Measurements from ENCODE around the gene GIMAP4. TPM values are rescaled to one million over a fixed set of nuclear protein-coding genes. Genes with fewer than 3 reads are reported as not detected.

GIMAP4 gene
- total and polyA plus RNA-seq, 9 of the 15 experiments (the other 6 are each of a cell fraction or from before 2014, with no cell fraction given): 0.42 TPM; not detected in 8

- ATAC-seq (no peak), DNase-seq (ENCODE audit: extremely low read depth in 1 of 4, low spot score in 3 of 4) (no peak), FAIRE-seq (no peak)
- Histone ChIP-seq H2AFZ (ENCODE audit: low read depth, low read length) (no peak overlapping the region), H3K4me2 (ENCODE audit: insufficient read depth, low read length) (no peak overlapping the region), H3K9me1 (ENCODE audit: control insufficient read depth, insufficient read depth, low read length) (no peaks in the 10 kb centered on the region), H3K27me3 (ENCODE audit: control insufficient read depth in 2 of 2, insufficient read depth in 2 of 2, low read length in 2 of 2) (no peaks in the 10 kb centered on the region), H4K20me1 (replicated peaks; ENCODE audit: control insufficient read depth, insufficient read depth, low read length) (no peaks in the 10 kb centered on the region), H3K4me3 (no peak overlapping the region), H3K9ac (ENCODE audit: insufficient read depth in 1 of 2, low read depth in 2 of 2, low read length in 2 of 2) (no peak overlapping the region), H3K27ac (ENCODE audit: extremely low read depth, low read depth, low read length) (no peak overlapping the region), H3K4me1 (replicated peaks in 1 of 2; ENCODE audit: control insufficient read depth in 2 of 2, insufficient read depth in 2 of 2, low read length in 2 of 2) (no peaks in the 10 kb centered on the region), H3K79me2 (ENCODE audit: control insufficient read depth, insufficient read depth, low read length) (no peaks in the 10 kb centered on the region), H3K9me3 (replicated peaks; ENCODE audit: control insufficient read depth, insufficient read depth, low read depth, low read length) (no peaks in the 10 kb centered on the region), H3K36me3 (ENCODE audit: control insufficient read depth, insufficient read depth, low read length) (no peaks in the 10 kb centered on the region)
- POLR2A ChIA-PET: interaction anchor here (0.7 kb wide), 1 partner anchor 9 kb away, joined by 5 read pairs; no protein-coding TSS in a partner anchor
- CTCF ChIA-PET (ENCODE audit: low intra/inter-chr PET ratio): no interaction called here
- in situ Hi-C loops (cut with MboI) (no loop called here), intact Hi-C loops (cut with micrococcal nuclease) (no loop called here)
- TF ChIP-seq PRMT5 (CRISPR knock-in tag; IDR thresholded peaks at IDR 0.05): no peak
- TF ChIP-seq, protein P1, sequence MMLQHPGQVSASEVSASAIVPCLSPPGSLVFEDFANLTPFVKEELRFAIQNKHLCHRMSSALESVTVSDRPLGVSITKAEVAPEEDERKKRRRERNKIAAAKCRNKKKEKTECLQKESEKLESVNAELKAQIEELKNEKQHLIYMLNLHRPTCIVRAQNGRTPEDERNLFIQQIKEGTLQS (IDR thresholded peaks at IDR 0.05): no peak
- TF ChIP-seq, protein P1 (CRISPR knock-in tag; conservative IDR thresholded peaks at IDR 0.05): no peak
- TF ChIP-seq, protein P2, sequence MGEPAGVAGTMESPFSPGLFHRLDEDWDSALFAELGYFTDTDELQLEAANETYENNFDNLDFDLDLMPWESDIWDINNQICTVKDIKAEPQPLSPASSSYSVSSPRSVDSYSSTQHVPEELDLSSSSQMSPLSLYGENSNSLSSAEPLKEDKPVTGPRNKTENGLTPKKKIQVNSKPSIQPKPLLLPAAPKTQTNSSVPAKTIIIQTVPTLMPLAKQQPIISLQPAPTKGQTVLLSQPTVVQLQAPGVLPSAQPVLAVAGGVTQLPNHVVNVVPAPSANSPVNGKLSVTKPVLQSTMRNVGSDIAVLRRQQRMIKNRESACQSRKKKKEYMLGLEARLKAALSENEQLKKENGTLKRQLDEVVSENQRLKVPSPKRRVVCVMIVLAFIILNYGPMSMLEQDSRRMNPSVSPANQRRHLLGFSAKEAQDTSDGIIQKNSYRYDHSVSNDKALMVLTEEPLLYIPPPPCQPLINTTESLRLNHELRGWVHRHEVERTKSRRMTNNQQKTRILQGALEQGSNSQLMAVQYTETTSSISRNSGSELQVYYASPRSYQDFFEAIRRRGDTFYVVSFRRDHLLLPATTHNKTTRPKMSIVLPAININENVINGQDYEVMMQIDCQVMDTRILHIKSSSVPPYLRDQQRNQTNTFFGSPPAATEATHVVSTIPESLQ (CRISPR knock-in tag; IDR thresholded peaks at IDR 0.05): no peak
- TF ChIP-seq CEBPG (CRISPR knock-in tag; IDR thresholded peaks at IDR 0.05): no peak
- TF ChIP-seq CEBPG (tag; conservative IDR thresholded peaks at IDR 0.05 in 1 of 2, IDR thresholded peaks at IDR 0.05 in 1 of 2): no peak
- TF ChIP-seq RNF2 (IDR thresholded peaks at IDR 0.05): no peak
- TF ChIP-seq SOX6 (IDR thresholded peaks at IDR 0.05): no peak
- TF ChIP-seq, protein P3, sequence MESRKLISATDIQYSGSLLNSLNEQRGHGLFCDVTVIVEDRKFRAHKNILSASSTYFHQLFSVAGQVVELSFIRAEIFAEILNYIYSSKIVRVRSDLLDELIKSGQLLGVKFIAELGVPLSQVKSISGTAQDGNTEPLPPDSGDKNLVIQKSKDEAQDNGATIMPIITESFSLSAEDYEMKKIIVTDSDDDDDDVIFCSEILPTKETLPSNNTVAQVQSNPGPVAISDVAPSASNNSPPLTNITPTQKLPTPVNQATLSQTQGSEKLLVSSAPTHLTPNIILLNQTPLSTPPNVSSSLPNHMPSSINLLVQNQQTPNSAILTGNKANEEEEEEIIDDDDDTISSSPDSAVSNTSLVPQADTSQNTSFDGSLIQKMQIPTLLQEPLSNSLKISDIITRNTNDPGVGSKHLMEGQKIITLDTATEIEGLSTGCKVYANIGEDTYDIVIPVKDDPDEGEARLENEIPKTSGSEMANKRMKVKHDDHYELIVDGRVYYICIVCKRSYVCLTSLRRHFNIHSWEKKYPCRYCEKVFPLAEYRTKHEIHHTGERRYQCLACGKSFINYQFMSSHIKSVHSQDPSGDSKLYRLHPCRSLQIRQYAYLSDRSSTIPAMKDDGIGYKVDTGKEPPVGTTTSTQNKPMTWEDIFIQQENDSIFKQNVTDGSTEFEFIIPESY (CRISPR knock-in tag; IDR thresholded peaks at IDR 0.05): no peak
- TF ChIP-seq ZNF253 (CRISPR knock-in tag; conservative IDR thresholded peaks at IDR 0.05): no peak
- no peak for TF ChIP-seq PHTF2 (CRISPR knock-in tag; IDR thresholded peaks at IDR 0.05)
- TF ChIP-seq KDM2B (CRISPR knock-in tag; IDR thresholded peaks at IDR 0.05): no peak
- BruUV-seq (replicated peaks): no TSS peak
Measured at GRCh38 chr7:150553163-150553562, 14.0 kb upstream of the GIMAP4 start.

All from K562 (cell line).